Activated T-helper 1 cell treated with anti-CD3 and anti-CD28 coated beads, Interleukin-2, amount 50 U/mL, for 16 hours (primary cell): Measurements from ENCODE around the gene HYLS1.
"Not testable (repeated sequence)": the region's sequence is repeated elsewhere in the genome, so short reads cannot be mapped to it uniquely, and the experiment has no call there.

Experiments
- DNase-seq, 2 donors: peaks; one replicate each; pipeline ENCODE4 v3.0.0-alpha.2; 2020; ENCODE audit warnings: low read depth in 1 of 2, low spot score in 1 of 2

Gene HYLS1

GRCh38 chr11:125887373-125888324 is at the start of gene HYLS1:
Gene HYLS1 (plus strand): TSS chr11:125887668. CDS start chr11:125899369, 11,701 bp downstream.
- peak; percentile 89 to 93 for DNase-seq

DNA sequence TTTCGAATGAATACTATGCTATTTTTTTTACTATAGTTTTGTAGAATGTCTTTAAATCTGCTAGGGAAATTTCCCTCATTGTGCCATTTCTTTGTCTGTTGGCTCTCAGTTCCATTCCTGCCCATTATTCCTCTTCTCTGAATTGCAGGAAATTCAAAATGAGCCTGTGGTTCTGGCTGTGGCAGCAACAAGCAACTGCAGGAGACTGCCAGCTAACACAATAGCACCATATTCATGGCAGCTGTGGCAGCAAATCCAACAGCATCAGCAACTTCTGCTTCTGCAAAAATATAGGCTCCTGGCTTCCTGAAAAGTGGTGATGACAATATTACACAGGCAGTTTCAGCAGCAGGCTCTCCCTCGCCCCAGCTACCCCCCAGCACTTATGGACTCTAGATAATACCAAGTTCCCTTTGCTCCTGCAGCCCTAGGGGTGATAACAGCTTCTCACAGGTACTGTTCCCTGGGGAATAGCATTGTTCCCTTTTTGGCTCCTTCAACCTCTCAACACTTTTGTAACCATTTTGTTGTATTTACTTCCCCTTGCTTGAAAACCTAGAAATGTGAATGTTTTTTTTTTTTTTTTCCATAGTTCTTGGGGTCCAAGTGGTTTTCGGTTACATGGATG is 45.0 kb upstream of the HYLS1 start:
- no peak for DNase-seq

DNA sequence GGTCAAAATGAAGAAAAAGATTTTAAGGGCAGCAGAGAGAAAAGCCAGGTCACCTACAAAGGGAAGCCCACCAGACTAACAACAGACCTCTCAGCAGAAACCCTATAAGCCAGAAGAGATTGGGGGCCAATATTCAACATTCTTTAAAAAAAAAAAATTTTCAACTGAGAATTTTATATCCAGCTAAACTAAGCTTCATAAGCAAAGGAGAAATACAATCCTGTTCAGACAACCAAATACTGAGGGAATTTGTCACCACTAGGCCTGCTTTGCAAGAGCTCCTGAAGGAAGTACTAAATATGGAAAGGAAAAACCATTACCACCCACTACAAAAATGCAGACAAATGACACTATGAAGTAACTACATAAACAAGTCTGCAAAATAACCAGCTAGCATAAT is 41.3 kb upstream of the HYLS1 start:
- no peak for DNase-seq

DNA sequence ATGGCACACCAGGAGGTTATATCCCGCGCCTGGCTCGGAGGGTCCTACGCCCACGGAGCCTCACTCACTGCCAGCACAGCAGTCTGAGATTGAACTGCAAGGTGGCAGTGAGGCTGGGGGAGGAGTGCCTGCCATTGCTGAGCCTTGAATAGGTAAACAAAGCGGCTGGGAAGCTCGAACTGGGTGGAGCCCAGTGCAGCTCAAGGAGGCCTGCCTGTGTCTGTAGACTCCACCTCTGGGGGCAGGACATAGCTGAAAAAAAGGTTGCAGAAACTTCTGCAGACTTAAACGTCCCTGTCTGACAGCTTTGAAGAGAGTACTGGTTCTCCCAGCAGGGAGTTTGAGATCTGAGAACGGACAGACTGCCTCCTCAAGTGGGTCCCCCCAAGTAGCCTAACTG is 29.8 kb upstream of the HYLS1 start:
- not testable (repeated sequence) for DNase-seq

DNA sequence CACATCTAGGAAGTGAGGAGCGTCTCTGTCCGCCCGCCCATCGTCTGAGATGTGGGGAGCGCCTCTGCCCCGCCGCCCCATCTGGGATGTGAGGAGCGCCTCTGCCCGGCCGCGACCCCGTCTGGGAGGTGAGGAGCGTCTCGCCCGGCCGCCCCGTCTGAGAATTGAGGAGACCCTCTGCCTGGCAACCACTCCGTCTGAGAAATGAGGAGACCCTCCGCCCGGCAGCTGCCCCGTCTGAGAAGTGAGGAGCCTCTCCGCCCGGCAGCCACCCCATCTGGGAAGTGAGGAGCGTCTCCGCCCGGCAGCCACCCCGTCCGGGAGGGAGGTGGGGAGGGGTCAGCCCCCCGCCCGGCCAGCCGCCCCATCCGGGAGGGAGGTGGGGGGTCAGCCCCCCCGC is 24.7 kb upstream of the HYLS1 start:
- DNase-seq = not testable (repeated sequence)

DNA sequence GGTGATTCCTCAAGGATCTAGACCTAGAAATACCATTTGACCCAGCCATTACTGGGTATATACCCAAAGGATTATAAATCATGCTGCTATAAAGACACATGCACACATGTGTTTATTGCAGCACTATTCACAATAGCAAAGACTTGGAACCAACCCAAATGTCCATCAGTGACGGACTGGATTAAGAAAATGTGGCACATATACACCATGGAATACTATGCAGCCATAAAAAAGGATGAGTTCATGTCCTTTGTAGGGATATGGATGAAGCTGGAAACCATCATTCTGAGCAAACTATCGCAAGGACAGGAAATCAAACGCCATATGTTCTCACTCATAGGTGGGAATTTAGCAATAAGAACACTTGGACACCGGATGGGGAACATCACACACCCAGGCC is 22.1 kb upstream of the HYLS1 start:
- DNase-seq = not testable (repeated sequence)

DNA sequence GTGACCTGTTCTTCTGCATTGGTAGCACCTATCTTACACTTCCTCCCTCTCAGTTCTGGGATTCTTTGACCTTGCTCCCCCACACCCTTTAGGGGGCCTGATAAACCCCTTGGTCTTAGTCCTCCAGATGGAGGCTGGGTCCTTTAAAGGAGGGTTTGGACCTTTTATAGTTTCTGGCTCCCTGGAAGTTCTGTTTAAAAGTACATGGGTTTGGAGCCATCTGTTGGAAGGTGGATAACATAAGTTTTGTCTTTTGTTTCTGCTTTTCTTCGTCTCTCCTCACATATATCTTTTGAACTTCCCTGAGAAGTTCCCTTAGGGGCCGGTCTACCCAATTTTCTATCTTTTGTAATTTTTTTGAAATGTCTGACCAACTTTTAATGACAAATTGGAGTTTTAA is 17.9 kb upstream of the HYLS1 start:
- DNase-seq = no peak

DNA sequence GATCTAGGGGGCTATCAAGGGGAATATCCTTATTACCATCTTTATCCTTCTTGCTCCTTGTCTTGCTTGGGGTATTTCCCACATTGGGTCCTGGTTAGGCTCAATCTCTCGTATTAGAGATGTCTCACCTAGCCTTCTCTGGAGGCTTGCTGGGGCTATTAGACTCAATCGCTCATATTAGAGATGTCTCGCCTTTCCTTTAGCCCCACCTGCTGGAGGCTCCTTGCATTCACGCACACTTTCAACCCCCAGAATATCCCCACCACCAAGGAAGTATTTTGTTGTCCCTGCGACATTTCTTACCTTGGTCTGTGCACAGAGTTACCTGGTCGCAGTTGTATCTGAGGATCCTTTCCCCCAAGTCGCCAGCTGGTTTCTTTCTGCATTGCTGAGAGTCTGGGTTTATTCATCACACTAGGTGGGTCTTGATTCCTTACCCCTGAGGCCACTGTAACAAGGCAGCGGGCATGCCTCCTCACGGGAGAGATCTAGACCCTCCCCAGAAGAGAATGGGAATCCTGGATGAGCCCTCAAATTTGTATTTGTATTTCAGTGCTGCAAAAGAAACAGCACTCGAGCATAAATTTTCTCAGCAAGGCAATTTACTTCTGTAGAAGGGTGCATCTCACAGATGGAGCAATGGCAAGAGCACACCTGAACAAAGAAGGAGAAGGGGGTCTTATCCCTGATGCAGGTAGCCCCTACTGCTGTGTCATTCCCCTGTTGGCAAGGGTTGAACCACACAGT is 15.9 kb upstream of the HYLS1 start:
- DNase-seq = no peak

DNA sequence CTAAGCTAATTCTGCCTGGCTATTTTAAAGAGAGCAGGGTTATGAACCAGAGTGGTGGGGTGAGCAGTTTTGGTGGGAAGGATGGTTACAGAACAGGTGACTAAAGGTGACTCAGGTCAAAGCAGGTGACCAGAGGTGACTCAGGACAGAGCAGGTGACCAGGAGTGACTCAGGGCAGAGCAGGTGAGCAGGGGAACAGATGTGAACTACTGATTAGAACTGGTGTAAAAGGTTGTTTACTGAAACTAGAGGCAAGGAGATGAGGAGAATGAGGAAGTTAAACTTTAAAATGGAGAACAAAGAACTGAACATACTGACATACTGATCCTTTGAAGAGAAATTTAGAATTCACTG is 15.4 kb upstream of the HYLS1 start:
- DNase-seq = no peak

GRCh38 chr11:125873881-125874555 is 13.4 kb upstream of the HYLS1 start:
- no peak for DNase-seq

DNA sequence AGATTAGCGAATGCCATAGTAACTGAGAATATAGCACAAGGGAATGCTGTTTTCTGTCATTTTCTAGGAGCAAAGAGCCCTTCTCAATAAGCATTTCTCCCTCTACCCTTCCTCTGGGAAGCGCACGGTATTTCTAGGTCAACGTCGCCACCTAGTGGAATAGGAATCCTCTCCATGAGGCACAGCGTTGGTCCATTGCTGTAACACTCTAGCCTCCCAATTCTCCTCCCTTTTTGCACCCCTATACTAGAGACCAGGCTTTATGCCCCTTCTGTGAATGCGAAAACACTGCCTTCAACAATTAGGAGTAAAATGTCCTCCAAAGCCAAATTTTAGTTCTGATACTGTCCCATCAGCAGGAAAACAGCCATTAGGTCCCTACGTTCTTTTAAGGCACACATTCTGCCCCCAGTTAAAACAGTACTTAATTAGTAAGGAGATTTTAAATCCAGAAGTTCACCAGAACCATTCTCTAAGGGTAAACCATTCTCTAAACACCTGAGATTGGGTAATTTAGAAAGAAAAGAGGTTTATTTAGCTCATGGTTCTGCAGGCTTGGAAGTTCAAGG is 12.8 kb upstream of the HYLS1 start:
- DNase-seq = no peak

DNA sequence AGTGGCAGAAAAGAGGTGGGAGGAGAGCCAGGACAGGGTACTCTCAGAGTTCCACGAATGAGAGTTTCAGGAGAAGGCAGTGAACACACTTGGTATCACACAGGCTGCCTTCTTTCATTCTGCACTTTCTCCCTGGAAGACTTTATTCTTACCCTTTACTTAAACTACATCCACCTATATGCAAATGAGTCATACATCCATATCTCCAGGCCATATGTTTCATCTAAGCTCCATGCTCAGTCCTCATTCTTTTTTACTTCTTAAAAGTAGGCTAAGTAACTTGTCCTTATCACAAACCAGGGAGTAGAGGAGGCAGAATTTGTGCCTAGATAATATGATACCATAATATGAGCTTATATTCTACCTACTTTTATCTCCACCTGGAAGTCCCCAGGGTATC is 6.2 kb upstream of the HYLS1 start:
- no peak for DNase-seq

GRCh38 chr11:125883375-125883774 is 4.1 kb upstream of the HYLS1 start:
- no peak for DNase-seq

DNA sequence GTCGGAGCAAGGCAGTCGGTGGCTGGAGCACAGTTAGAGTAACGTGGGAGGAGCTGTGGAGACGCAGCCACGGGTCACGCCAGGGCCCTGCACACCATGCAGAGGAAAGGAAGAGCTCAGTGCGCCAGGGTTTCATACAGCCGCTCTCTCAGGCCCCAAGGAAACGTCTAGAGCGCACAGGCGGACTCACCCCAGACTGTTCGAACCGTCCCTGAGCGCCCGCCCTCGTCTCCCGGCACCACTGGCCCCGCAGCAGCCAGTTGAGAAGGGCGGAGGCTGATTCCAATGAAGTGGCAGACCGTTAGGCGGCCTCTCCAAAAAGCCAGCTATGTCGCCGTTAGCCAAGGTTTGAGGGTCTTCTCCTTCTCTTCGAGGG is 483 bp upstream of the HYLS1 start:
- peak in 1 of 2 donors; percentile 13 for DNase-seq

GRCh38 chr11:125890447-125891100 is 3.1 kb downstream of the HYLS1 start:
- DNase-seq = no peak

DNA sequence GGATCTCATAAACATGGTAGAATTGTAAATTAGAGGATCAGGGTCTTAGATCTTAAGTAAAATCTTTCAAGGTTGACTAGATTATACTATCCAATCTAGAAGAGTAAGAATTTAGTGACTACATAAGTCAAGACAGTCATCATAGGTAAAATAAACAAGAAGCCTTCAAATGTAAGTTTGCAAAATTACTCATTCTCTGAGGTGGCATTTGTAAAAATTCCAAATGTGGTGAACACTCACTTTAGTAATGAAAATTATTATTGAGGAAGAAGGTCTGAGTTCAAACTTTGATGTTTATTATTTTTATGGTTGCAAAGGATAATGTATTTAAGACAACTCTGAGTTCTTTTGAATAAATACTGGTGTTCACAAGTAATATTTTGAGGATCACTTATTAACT is 4.6 kb downstream of the HYLS1 start:
- no peak for DNase-seq

DNA sequence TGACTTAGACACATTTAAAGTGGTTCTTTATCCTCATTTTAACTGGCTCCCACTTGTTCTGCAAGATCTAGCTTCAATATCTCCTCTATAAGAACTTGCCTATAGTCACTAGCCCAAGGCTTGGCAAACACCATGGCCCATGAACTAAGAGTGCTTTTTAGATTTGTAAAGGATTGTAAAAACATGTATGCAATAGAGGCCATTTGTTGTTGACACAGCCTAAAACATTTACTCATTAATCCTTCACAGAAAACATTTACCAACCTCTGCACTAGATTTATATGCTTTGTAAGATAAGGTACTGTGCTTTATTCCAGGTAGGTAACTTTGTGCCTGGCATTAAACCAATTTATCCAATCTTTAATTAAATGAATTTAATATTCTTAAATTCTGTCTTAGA is 5.5 kb downstream of the HYLS1 start:
- DNase-seq = no peak

GRCh38 chr11:125901872-125902271 is 14.4 kb downstream of the HYLS1 start:
- no peak for DNase-seq

GRCh38 chr11:125902277-125902926 is 14.9 kb downstream of the HYLS1 start:
- DNase-seq = no peak
